Heart left ventricle (tissue), 13 donors: ENCODE data around the gene TERF2IP.

Experiments
- CTCF ChIP-seq, 12 donors: fragments of 200-600 bp; sonication (generic) in 4 of 12; IDR thresholded peaks; one replicate each; pipeline versions ENCODE4 v1.5.0 to v1.8.0; 2018 to 2022; ENCODE audit warnings: antibody characterized with exemption in 12 of 12, mild to moderate bottlenecking in 5 of 12
- POLR2A ChIP-seq, 2 donors: fragments of 450-650 bp; IDR thresholded peaks; one replicate each; pipeline ENCODE4 v1.6.1; 2017; ENCODE audit warnings: antibody characterized with exemption in 2 of 2, mild to moderate bottlenecking in 2 of 2, moderate library complexity in 2 of 2
- donor health status: ischemic (EF 13 %, LVEDD 7.1; RV severe dilation, severe dysfunction).
- donor health status: DM: no; HTN: yes; CAD: no.
- donor health status: DM: no; HTN: no; CAD: no.
- donor health status: ischemic (EF 25% LVEDD 6.9; RV normal size, moderate dysfunction).
- donor health status: ischemic (EF 25% LVEDD 5.7; RV mildly dilated, moderate dysfunction).
- donor health status: ischemic (EF 35%, LVEDD 5.7; RV mildly dilated, moderate dysfunction).
- donor health status: nonischemic (EF 11% LVEDD 7.7; RV severe dilation, severe dysfunction).
- donor health status: DM: yes; HTN: yes; CAD: no.
- donor health status: PGD.
- donor health status: ischemic (EF 29% LVEDD 5.4; RV normal size, mild dysfunction).
- donor health status: nonischemic (EF 23%, LVEDD 6.1; RV moderate dilation, normal function).

- no peak for TF ChIP-seq CTCF (IDR thresholded peaks at IDR 0.05)
- no peak for TF ChIP-seq POLR2A (IDR thresholded peaks at IDR 0.05)
Measured at GRCh38 chr16:75626806-75627205, 20.8 kb upstream of the TERF2IP start.
